ENCODE results near the gene ZNF846. TPM values are rescaled to one million over a fixed set of nuclear protein-coding genes. Genes with fewer than 3 reads are reported as not detected.

ZNF846 gene
- total and polyA plus RNA-seq, 9 of the 15 experiments (the other 6 are each of a cell fraction or from before 2014, with no cell fraction given): 4.1 to 8.7 (median 7.8) TPM

GRCh38 chr19:9785367-9786331 lies 17.1 kb upstream of the ZNF846 start (continued):
- TF ChIP-seq SMARCA4 (IDR thresholded peaks at IDR 0.05) (peak; percentile 40; the same call in 1 of the 2 replicates), CHD2 (IDR thresholded peaks at IDR 0.05; ENCODE audit: low read depth, low read length) (peak; percentile 40; the same call in 1 of the 2 replicates), FIP1L1 (IDR thresholded peaks at IDR 0.05; ENCODE audit: low read depth, low read length, poor library complexity, severe bottlenecking) (peak; percentile 59), RBM22 (IDR thresholded peaks at IDR 0.05; ENCODE audit: low read depth, low read length, poor library complexity, severe bottlenecking) (peak; percentile 32), NCOA6 (IDR thresholded peaks at IDR 0.05) (no peak), ZFX (CRISPR knock-in tag; IDR thresholded peaks at IDR 0.05) (peak; percentile 89), RCOR1 (IDR thresholded peaks at IDR 0.05; ENCODE audit: borderline replicate concordance in 1 of 2, low read depth in 2 of 2, low read length in 2 of 2) (0 out of 4 replicates have a peak, but pooled peaks of 1 of the 2 experiments have one; percentile 28), CBFA2T3 (IDR thresholded peaks at IDR 0.05) (peak; percentile 43), ZBTB11 (CRISPR knock-in tag; IDR thresholded peaks at IDR 0.05) (peak in 1 of 3 experiments; percentile 57; a peak in 2 of 6 replicates), ZNF407 (IDR thresholded peaks at IDR 0.05; ENCODE audit: low read depth) (no peak), ATF7 (IDR thresholded peaks at IDR 0.05) (peak; percentile 72), FOXJ2 (tag; IDR thresholded peaks at IDR 0.05) (0 out of 2 replicates have a peak, but pooled peaks have one; percentile 9), MCM7 (IDR thresholded peaks at IDR 0.05) (no peak)

Measured in K562 (cell line).